ENCODE measurements around the gene MKNK1. TPM values are rescaled to one million over a fixed set of nuclear protein-coding genes. Genes with fewer than 3 reads are reported as not detected.

MKNK1 gene
- total and polyA plus RNA-seq, 4 donors, result 29.4 to 83.5 (median 62.8) TPM

GRCh38 chr1:46526013-46526690, 77.9 kb downstream of the MKNK1 start:
- no peak for DNase-seq
- WGBS, 2 donors, result 45 to 55% methylated on average over 17 of the region's 17 CpGs
- H3K4me1 ChIP-seq (ENCODE audit: control insufficient read depth in 5 of 5, insufficient read depth in 5 of 5, low read length in 5 of 5), result peaks cover 0 to 16% (median 4%) of the 10 kb centered on the region in 5 donors
- no peak for ATAC-seq (ENCODE audit: insufficient read depth, low FRiP score)
- no peaks in the 10 kb centered on the region for H3K36me3 ChIP-seq (ENCODE audit: control insufficient read depth in 4 of 4, insufficient read depth in 4 of 4, low read length in 4 of 4)
- peaks cover 0 to 20% (median 19%) of the 10 kb centered on the region in 3 donors for H3K27me3 ChIP-seq (ENCODE audit: control insufficient read depth in 3 of 3, insufficient read depth in 3 of 3, low read length in 2 of 3)
- H3K9me3 ChIP-seq (ENCODE audit: control insufficient read depth in 4 of 4, insufficient read depth in 3 of 4, low read length in 3 of 4), result no peaks in the 10 kb centered on the region
- no peak overlapping the region for H3K9ac ChIP-seq (ENCODE audit: insufficient read depth in 1 of 2, low read length in 2 of 2)
- no peak overlapping the region for H3K4me3 ChIP-seq
- H3K27ac ChIP-seq (ENCODE audit: low read depth in 1 of 2, low read length in 1 of 2), result no peak overlapping the region
- TF ChIP-seq CTCF (IDR thresholded peaks at IDR 0.05; ENCODE audit: control extremely low read depth, extremely low read depth), result no peak

GRCh38 chr1:46525253-46525983, 78.7 kb downstream of the MKNK1 start:
- no peak overlapping the region for H3K9ac ChIP-seq (ENCODE audit: insufficient read depth in 1 of 2, low read length in 2 of 2)
- DNase-seq, result no peak
- no peak for TF ChIP-seq CTCF (IDR thresholded peaks at IDR 0.05; ENCODE audit: control extremely low read depth, extremely low read depth)
- H3K4me1 ChIP-seq (ENCODE audit: control insufficient read depth in 5 of 5, insufficient read depth in 5 of 5, low read length in 5 of 5), result peaks cover 0 to 19% (median 4%) of the 10 kb centered on the region in 5 donors
- no peaks in the 10 kb centered on the region for H3K9me3 ChIP-seq (ENCODE audit: control insufficient read depth in 4 of 4, insufficient read depth in 3 of 4, low read length in 3 of 4)
- no peak overlapping the region for H3K4me3 ChIP-seq
- H3K27ac ChIP-seq (ENCODE audit: low read depth in 1 of 2, low read length in 1 of 2), result no peak overlapping the region
- no peak for ATAC-seq (ENCODE audit: insufficient read depth, low FRiP score)
- no peaks in the 10 kb centered on the region for H3K36me3 ChIP-seq (ENCODE audit: control insufficient read depth in 4 of 4, insufficient read depth in 4 of 4, low read length in 4 of 4)
- WGBS, 2 donors, result 53 to 56% methylated on average over 13 of the region's 13 CpGs
- peaks cover 0 to 19% (median 13%) of the 10 kb centered on the region in 3 donors for H3K27me3 ChIP-seq (ENCODE audit: control insufficient read depth in 3 of 3, insufficient read depth in 3 of 3, low read length in 2 of 3)

GRCh38 chr1:46524843-46525242, 79.2 kb downstream of the MKNK1 start:
- Histone ChIP-seq H3K4me1 (ENCODE audit: control insufficient read depth in 5 of 5, insufficient read depth in 5 of 5, low read length in 5 of 5) (peaks cover 0 to 25% (median 4%) of the 10 kb centered on the region in 5 donors), H3K9me3 (ENCODE audit: control insufficient read depth in 4 of 4, insufficient read depth in 3 of 4, low read length in 3 of 4) (no peaks in the 10 kb centered on the region), H3K27ac (ENCODE audit: low read depth in 1 of 2, low read length in 1 of 2) (no peak overlapping the region), H3K36me3 (ENCODE audit: control insufficient read depth in 4 of 4, insufficient read depth in 4 of 4, low read length in 4 of 4) (no peaks in the 10 kb centered on the region), H3K9ac (ENCODE audit: insufficient read depth in 1 of 2, low read length in 2 of 2) (no peak overlapping the region), H3K27me3 (ENCODE audit: control insufficient read depth in 3 of 3, insufficient read depth in 3 of 3, low read length in 2 of 3) (peaks cover 0 to 19% (median 13%) of the 10 kb centered on the region in 3 donors), H3K4me3 (no peak overlapping the region)
- no peak for ATAC-seq (ENCODE audit: insufficient read depth, low FRiP score)
- WGBS, 2 donors, result 84 to 88% methylated on average over 5 of the region's 5 CpGs
- TF ChIP-seq CTCF (IDR thresholded peaks at IDR 0.05; ENCODE audit: control extremely low read depth, extremely low read depth), result no peak
- DNase-seq, result no peak
